ENCODE results near the gene THAP4. TPM values are rescaled to one million over a fixed set of nuclear protein-coding genes. Genes with fewer than 3 reads are reported as not detected.

The THAP4 gene
- total and polyA plus RNA-seq, 2 of the 13 experiments (the other 11 are each of a cell fraction or from before 2014, with no cell fraction given): 59.7 to 75.7 TPM

DNA sequence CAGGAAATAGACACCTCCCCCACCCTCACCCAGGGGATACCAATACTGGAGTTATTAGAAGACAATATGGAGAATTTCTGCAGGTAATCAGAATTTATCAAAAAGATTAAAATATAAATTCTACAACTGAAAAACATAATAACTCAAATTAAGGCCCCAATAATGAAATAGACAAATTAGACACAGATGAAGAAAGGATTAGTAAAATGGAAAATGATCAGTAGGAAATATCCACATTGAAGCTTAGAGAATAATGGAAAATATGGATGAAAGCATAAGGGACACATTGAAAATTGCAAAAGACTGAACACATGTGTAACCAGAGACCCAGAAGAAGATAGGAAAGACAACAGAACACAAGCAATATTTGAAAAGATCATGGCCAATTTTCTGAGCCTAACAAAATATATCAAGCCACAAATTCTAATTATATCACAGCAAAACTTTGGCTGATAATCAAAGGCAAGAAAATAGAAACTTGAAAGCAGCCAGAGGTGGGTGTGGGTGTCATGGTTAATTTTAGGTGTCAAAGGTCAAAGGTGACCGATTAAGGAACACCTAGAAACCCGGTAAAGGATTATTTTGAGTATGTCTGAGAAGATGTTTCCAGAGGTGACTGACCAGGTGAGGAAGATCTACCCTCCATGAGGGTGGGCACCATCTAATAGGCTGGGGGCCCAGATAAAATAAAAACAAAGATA, 50.2 kb downstream of the THAP4 start (continued):
- TF ChIP-seq, protein P1, sequence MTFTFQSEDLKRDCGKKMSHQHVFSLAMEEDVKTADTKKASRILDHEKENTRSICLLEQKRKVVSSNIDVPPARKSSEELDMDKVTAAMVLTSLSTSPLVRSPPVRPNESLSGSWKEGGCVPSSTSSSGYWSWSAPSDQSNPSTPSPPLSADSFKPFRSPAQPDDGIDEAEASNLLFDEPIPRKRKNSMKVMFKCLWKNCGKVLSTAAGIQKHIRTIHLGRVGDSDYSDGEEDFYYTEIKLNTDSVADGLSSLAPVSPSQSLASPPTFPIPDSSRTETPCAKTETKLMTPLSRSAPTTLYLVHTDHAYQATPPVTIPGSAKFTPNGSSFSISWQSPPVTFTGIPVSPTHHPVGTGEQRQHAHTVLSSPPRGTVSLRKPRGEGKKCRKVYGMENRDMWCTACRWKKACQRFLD (CRISPR knock-in tag; IDR thresholded peaks at IDR 0.05; ENCODE audit: borderline replicate concordance): no peak
- TF ChIP-seq SP140L (CRISPR knock-in tag; IDR thresholded peaks at IDR 0.05; ENCODE audit: borderline replicate concordance) (no peak), ZNF790 (CRISPR knock-in tag; IDR thresholded peaks at IDR 0.05; ENCODE audit: borderline replicate concordance) (no peak)
- TF ChIP-seq, protein P2, sequence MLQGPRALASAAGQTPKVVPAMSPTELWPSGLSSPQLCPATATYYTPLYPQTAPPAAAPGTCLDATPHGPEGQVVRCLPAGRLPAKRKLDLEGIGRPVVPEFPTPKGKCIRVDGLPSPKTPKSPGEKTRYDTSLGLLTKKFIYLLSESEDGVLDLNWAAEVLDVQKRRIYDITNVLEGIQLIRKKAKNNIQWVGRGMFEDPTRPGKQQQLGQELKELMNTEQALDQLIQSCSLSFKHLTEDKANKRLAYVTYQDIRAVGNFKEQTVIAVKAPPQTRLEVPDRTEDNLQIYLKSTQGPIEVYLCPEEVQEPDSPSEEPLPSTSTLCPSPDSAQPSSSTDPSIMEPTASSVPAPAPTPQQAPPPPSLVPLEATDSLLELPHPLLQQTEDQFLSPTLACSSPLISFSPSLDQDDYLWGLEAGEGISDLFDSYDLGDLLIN (CRISPR knock-in tag; IDR thresholded peaks at IDR 0.05; ENCODE audit: borderline replicate concordance): no peak

- 99% methylated on average over 11 of the region's 12 CpGs for WGBS (ENCODE audit: low lambda C conversion rate)
- DNase-seq (ENCODE audit: low spot score) (no peak), FAIRE-seq (no peak), ATAC-seq (no peak)
- no peak overlapping the region for H3K4me3 ChIP-seq (replicated peaks in 1 of 3; ENCODE audit: insufficient read depth in 1 of 3, low read depth in 2 of 3, low read length in 3 of 3)
- intact Hi-C loops (cut with micrococcal nuclease; ENCODE audit: unreplicated experiment): loop anchor here (1.0 kb wide), 1 partner anchor 26 kb away; no protein-coding TSS in a partner anchor
- TF ChIP-seq ZNF331 (CRISPR knock-in tag; IDR thresholded peaks at IDR 0.05): no peak
- peak; percentile 73 for TF ChIP-seq NFE2L2 (IDR thresholded peaks at IDR 0.05; ENCODE audit: low read length)
- peak; percentile 35; the same call in 1 of the 2 replicates for TF ChIP-seq RFX3 (CRISPR knock-in tag; IDR thresholded peaks at IDR 0.05)
- TF ChIP-seq NFE2 (CRISPR knock-in tag; IDR thresholded peaks at IDR 0.05): peak; percentile 16; the same call in 1 of the 2 replicates
- peak; percentile 3 to 10; a peak in 1 of 4 replicates for TF ChIP-seq MAFK (conservative IDR thresholded peaks at IDR 0.05 in 1 of 2, IDR thresholded peaks at IDR 0.05 in 1 of 2; ENCODE audit: low read length in 2 of 2)
- no peak for TF ChIP-seq KMT2A (CRISPR knock-in tag; IDR thresholded peaks at IDR 0.05)
- no TSS peak for BruUV-seq (replicated peaks)
- H3K9me3 ChIP-seq (ENCODE audit: low read length): peaks cover 22% of the 10 kb centered on the region
- H3K27ac ChIP-seq (ENCODE audit: extremely low read length, insufficient read depth, low read length): no peak overlapping the region
- ChIA-PET POLR2A (no interaction called here), CTCF (ENCODE audit: low intra/inter-chr PET ratio, low total read pairs) (no interaction called here)
- no peak overlapping the region for H3K4me2 ChIP-seq (ENCODE audit: low read depth, low read length)
- no peaks in the 10 kb centered on the region for H3K79me2 ChIP-seq (ENCODE audit: insufficient read depth, low read length)
- no peak overlapping the region for H3K9ac ChIP-seq (ENCODE audit: insufficient read depth, low read depth, low read length)
- peaks cover 27 to 57% of the 10 kb centered on the region in 2 experiments for H3K36me3 ChIP-seq (replicated peaks in 1 of 2; ENCODE audit: control insufficient read depth in 1 of 2, insufficient read depth in 2 of 2, low read length in 2 of 2)
- in situ Hi-C loops (cut with HindIII; ENCODE audit: extremely low pct_ligation_motif_present, low pct_unique_long_range_greater_than_20kb): no loop called here
- H3K27me3 ChIP-seq (ENCODE audit: control insufficient read depth in 1 of 2, insufficient read depth in 2 of 2, low read length in 2 of 2): no peaks in the 10 kb centered on the region
- no peaks in the 10 kb centered on the region for H3K4me1 ChIP-seq (ENCODE audit: insufficient read depth, low read length)
- H2AFZ ChIP-seq (ENCODE audit: low read length): no peak overlapping the region
- no peaks in the 10 kb centered on the region for H4K20me1 ChIP-seq (ENCODE audit: insufficient read depth, low read length)
Observed at GRCh38 chr2:241584436-241584835, 52.5 kb downstream of the THAP4 start.
